Nephron progenitor cell (in vitro differentiated cells): ENCODE measurements around the gene FREY1.
"Not testable (repeated sequence)": the region's sequence is repeated elsewhere in the genome, so short reads cannot be mapped to it uniquely, and the experiment has no call there.

Experiments
- DNase-seq: peaks from one replicate; pipeline ENCODE4 v3.0.0; 2021
- H3K27ac Mint-ChIP-seq: 2 replicates; pipeline ENCODE4 v1.8.0; 2021; ENCODE audit warnings: mild to moderate bottlenecking, moderate library complexity, mixed read lengths
- H3K27me3 Mint-ChIP-seq: 2 replicates; pipeline ENCODE4 v1.8.0; 2021; ENCODE audit warnings: mild to moderate bottlenecking, low read depth, mixed read lengths; ENCODE audit not compliant: poor library complexity
- H3K36me3 Mint-ChIP-seq: 2 replicates; pipeline ENCODE4 v1.8.0; 2021; ENCODE audit warnings: low read depth, mixed read lengths
- H3K4me1 Mint-ChIP-seq: 2 replicates; pipeline ENCODE4 v1.8.0; 2021; ENCODE audit warnings: mixed read lengths
- H3K4me3 Mint-ChIP-seq: 2 replicates; pipeline ENCODE4 v1.8.0; 2021; ENCODE audit warnings: mild to moderate bottlenecking, moderate library complexity, mixed read lengths
- H3K9me3 Mint-ChIP-seq: 2 replicates; pipeline ENCODE4 v1.8.0; 2021; ENCODE audit warnings: mild to moderate bottlenecking, moderate library complexity, mixed read lengths
- CTCF ChIP-seq: fragments of 200-600 bp; sonication (generic); IDR thresholded peaks from 2 replicates; pipeline ENCODE4 v1.5.0; 2021; ENCODE audit warnings: antibody characterized with exemption

Gene FREY1

GRCh38 chr11:45901626-45902025 lies 5.4 kb downstream of the FREY1 start:
- H3K27me3 Mint-ChIP-seq = peaks cover 6% of the 10 kb centered on the region
- no peak for DNase-seq
- no peaks in the 10 kb centered on the region for H3K9me3 Mint-ChIP-seq
- peaks cover 45% of the 10 kb centered on the region for H3K4me1 Mint-ChIP-seq
- no peak for TF ChIP-seq CTCF
- H3K36me3 Mint-ChIP-seq = no peaks in the 10 kb centered on the region
- H3K27ac Mint-ChIP-seq = peak overlapping the region; percentile 48
- H3K4me3 Mint-ChIP-seq = peak overlapping the region; percentile 86

- Mint-ChIP-seq H3K4me3 (peak overlapping the region; percentile 86), H3K27me3 (peaks cover 6% of the 10 kb centered on the region), H3K27ac (no peak overlapping the region), H3K9me3 (no peaks in the 10 kb centered on the region), H3K4me1 (peaks cover 51% of the 10 kb centered on the region), H3K36me3 (no peaks in the 10 kb centered on the region)
- TF ChIP-seq CTCF = no peak
- no peak for DNase-seq
These were observed 6.0 kb downstream of the FREY1 start for GRCh38 chr11:45900916-45901617.

GRCh38 chr11:45900175-45900800 lies 6.8 kb downstream of the FREY1 start:
- not testable (repeated sequence) for H3K27me3 Mint-ChIP-seq, H3K9me3 Mint-ChIP-seq, H3K36me3 Mint-ChIP-seq
- peak overlapping the region; percentile 86 for H3K4me3 Mint-ChIP-seq
- peak overlapping the region; percentile 57 for H3K27ac Mint-ChIP-seq
- DNase-seq = peak; percentile 40
- peaks cover 55% of the 10 kb centered on the region for H3K4me1 Mint-ChIP-seq

GRCh38 chr11:45899448-45900174 lies 7.5 kb downstream of the FREY1 start:
- no peak for TF ChIP-seq CTCF
- peak; percentile 92 for DNase-seq
- peak overlapping the region; percentile 98 for H3K27ac Mint-ChIP-seq
- H3K27me3 Mint-ChIP-seq = peaks cover 7% of the 10 kb centered on the region
- H3K9me3 Mint-ChIP-seq = no peaks in the 10 kb centered on the region
- peak overlapping the region; percentile 78 for H3K4me3 Mint-ChIP-seq
- peaks cover 62% of the 10 kb centered on the region for H3K4me1 Mint-ChIP-seq
- H3K36me3 Mint-ChIP-seq = no peaks in the 10 kb centered on the region

GRCh38 chr11:45899086-45899447 lies 8.0 kb downstream of the FREY1 start:
- peak overlapping the region; percentile 78 for H3K4me3 Mint-ChIP-seq
- DNase-seq = no peak
- no peaks in the 10 kb centered on the region for H3K36me3 Mint-ChIP-seq
- peak overlapping the region; percentile 98 for H3K27ac Mint-ChIP-seq
- no peak for TF ChIP-seq CTCF
- no peaks in the 10 kb centered on the region for H3K9me3 Mint-ChIP-seq
- H3K4me1 Mint-ChIP-seq = peaks cover 67% of the 10 kb centered on the region
- peaks cover 8% of the 10 kb centered on the region for H3K27me3 Mint-ChIP-seq

GRCh38 chr11:45897556-45897955 lies 9.5 kb downstream of the FREY1 start:
- Mint-ChIP-seq H3K27me3 (peaks cover 8% of the 10 kb centered on the region), H3K9me3 (no peaks in the 10 kb centered on the region), H3K4me1 (peaks cover 75% of the 10 kb centered on the region), H3K4me3 (peak overlapping the region; percentile 30), H3K36me3 (no peaks in the 10 kb centered on the region), H3K27ac (no peak overlapping the region)
- TF ChIP-seq CTCF = no peak
- no peak for DNase-seq
